Astrocyte of the spinal cord (primary cell): ENCODE measurements around the gene GPR107.

Experiments used
- DNase-seq: peaks from one replicate; pipeline ENCODE4 v3.0.0; 2011; ENCODE audit warnings: low read depth, low spot score
- H3K4me3 ChIP-seq: 2 replicates; pipeline ENCODE4 v1.5.1; 2011; ENCODE audit warnings: low read depth, mild to moderate bottlenecking, low read length, moderate library complexity
- CTCF ChIP-seq: IDR thresholded peaks from 2 replicates; pipeline ENCODE4 v1.5.1; 2012; ENCODE audit warnings: low read depth, mild to moderate bottlenecking, low read length, inconsistent platforms
- in situ Hi-C: cut with HindIII; loops from 2 replicates; pipeline ENCODE4 v1.10.0; 2017; ENCODE audit warnings: low sequenced_read_pairs

The GPR107 gene

GRCh38 chr9:130186051-130186450 lies 132.3 kb downstream of the GPR107 start:
- no peak for TF ChIP-seq CTCF
- no peak for DNase-seq
- in situ Hi-C loops: no loop called here
- H3K4me3 ChIP-seq: no peak overlapping the region

- in situ Hi-C loops: no loop called here
- DNase-seq: no peak
- no peak overlapping the region for H3K4me3 ChIP-seq
- TF ChIP-seq CTCF: no peak
Observed at GRCh38 chr9:130186839-130187522, 133.3 kb downstream of the GPR107 start.

DNA sequence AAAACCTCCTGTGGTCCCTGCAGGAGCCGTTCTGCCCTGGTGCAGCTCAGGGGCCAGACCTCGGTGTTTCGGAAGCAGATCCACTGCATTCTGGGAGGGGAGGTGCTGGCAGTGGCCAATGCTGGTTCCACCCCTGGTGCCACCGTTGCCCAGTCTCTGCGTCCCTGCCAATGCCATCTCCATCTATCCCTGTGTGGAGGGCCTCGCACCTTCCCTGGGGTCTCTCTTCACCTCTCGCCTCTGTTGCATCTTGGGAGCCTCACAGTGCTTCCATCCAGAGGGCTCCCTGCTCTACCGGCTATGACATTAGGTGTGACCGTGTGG lies 133.8 kb downstream of the GPR107 start:
- no peak overlapping the region for H3K4me3 ChIP-seq
- TF ChIP-seq CTCF: no peak
- in situ Hi-C loops: no loop called here
- no peak for DNase-seq

DNA sequence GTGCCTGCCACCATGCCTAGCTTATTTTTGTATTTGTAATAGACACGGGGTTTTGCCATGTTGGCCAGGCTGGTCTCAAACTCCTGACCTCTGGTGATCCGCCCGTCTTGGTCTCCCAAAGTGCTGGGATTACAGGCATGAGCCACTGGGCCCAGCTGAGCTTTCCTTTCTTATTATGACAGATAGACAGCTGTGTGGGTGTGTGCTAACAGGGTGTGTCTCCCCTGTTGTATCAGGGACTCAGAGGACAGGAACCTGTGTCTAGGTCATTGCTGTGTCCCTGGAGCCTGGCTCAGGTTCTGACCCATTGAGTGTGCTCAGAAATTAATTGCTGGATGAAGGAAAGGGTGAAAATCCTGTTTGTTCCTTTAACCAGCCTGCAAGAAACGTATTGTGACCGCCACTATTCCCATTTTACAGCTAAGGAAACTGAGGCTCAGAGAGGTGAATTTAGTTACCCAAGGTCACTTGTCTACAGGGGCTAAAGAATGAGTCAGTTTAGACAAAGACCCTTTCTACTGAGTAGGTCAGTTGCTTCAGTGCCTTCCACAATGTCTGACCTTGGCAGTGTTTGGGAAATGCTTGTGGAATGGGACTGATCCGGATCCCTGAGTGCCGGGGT lies 135.3 kb downstream of the GPR107 start:
- no peak overlapping the region for H3K4me3 ChIP-seq
- no peak for TF ChIP-seq CTCF
- in situ Hi-C loops: no loop called here

More for the DNA sequence above, 135.3 kb downstream of the GPR107 start:
- DNase-seq: no peak
